H9 (cell line): ENCODE data around the gene C16orf86. TPM values are rescaled to one million over a fixed set of nuclear protein-coding genes. Genes with fewer than 3 reads are reported as not detected.

Experiments used
- DNase-seq: peaks from one replicate; pipeline ENCODE4 v3.0.0-alpha.2; 2017
- H2AFZ ChIP-seq: one replicate; pipeline ENCODE4 v1.6.1; 2013; ENCODE audit warnings: mild to moderate bottlenecking, low read length, control low read depth, moderate library complexity
- H2AK5ac ChIP-seq: 2 replicates; pipeline ENCODE4 v1.6.1; 2013; ENCODE audit warnings: low read length, control low read depth, mixed read lengths; ENCODE audit not compliant: insufficient read length
- H2BK120ac ChIP-seq: one replicate; pipeline ENCODE4 v1.6.1; 2013; ENCODE audit warnings: low read depth, mild to moderate bottlenecking, low read length, control low read depth, inconsistent platforms; ENCODE audit not compliant: poor library complexity, severe bottlenecking
- H2BK12ac ChIP-seq: 2 replicates; pipeline ENCODE4 v1.6.1; 2013; ENCODE audit warnings: low read length, control low read depth, mixed read lengths, low read depth; ENCODE audit not compliant: insufficient read length
- H2BK15ac ChIP-seq: 2 replicates; pipeline ENCODE4 v1.6.1; 2013; ENCODE audit warnings: low read depth, low read length, control low read depth
- H2BK20ac ChIP-seq: one replicate; pipeline ENCODE4 v1.6.1; 2013; ENCODE audit warnings: low read depth, mild to moderate bottlenecking, low read length, control low read depth, inconsistent platforms; ENCODE audit not compliant: poor library complexity, severe bottlenecking
- H2BK5ac ChIP-seq: 2 replicates; pipeline ENCODE4 v1.6.1; 2013; ENCODE audit warnings: low read length, control low read depth, mixed read lengths; ENCODE audit not compliant: insufficient read length
- H3K14ac ChIP-seq: 2 replicates; pipeline ENCODE4 v1.6.1; 2013; ENCODE audit warnings: low read length, control low read depth; ENCODE audit not compliant: insufficient read depth
- H3K18ac ChIP-seq: 2 replicates; pipeline ENCODE4 v1.6.1; 2013; ENCODE audit warnings: low read depth, mild to moderate bottlenecking, mixed read lengths, low read length, control low read depth; ENCODE audit not compliant: insufficient read length
- H3K23ac ChIP-seq: 2 replicates; pipeline ENCODE4 v1.6.1; 2013; ENCODE audit warnings: low read length, control low read depth, mixed read lengths, low read depth; ENCODE audit not compliant: insufficient read length
- H3K23me2 ChIP-seq: 2 replicates; pipeline ENCODE4 v1.6.1; 2013; ENCODE audit warnings: low read depth, mild to moderate bottlenecking, mixed read lengths, low read length, control low read depth; ENCODE audit not compliant: insufficient read length, poor library complexity, severe bottlenecking
- H3K27ac ChIP-seq: 2 replicates; pipeline ENCODE4 v1.5.1; 2013; ENCODE audit warnings: low read length, control low read depth, mixed read lengths, low read depth; ENCODE audit not compliant: insufficient read length
- H3K27me3 ChIP-seq: 2 replicates; pipeline ENCODE4 v1.6.1; 2013; ENCODE audit warnings: low read length, control low read depth, inconsistent platforms; ENCODE audit not compliant: insufficient read depth
- H3K4ac ChIP-seq: 2 replicates; pipeline ENCODE4 v1.6.1; 2013; ENCODE audit warnings: low read depth, mild to moderate bottlenecking, control low read depth, inconsistent platforms, low read length, moderate library complexity
- H3K4me1 ChIP-seq: 2 replicates; pipeline ENCODE4 v1.6.1; 2013; ENCODE audit warnings: low read length, control low read depth, inconsistent platforms; ENCODE audit not compliant: insufficient read depth
- H3K4me2 ChIP-seq: 2 replicates; pipeline ENCODE4 v1.6.1; 2013; ENCODE audit warnings: low read length, control low read depth, mixed read lengths; ENCODE audit not compliant: insufficient read length, insufficient read depth
- H3K56ac ChIP-seq: 2 replicates; pipeline ENCODE4 v1.6.1; 2013; ENCODE audit warnings: low read depth, mild to moderate bottlenecking, mixed read lengths, low read length, control low read depth; ENCODE audit not compliant: insufficient read length
- H3K79me1 ChIP-seq: 2 replicates; pipeline ENCODE4 v1.6.1; 2013; ENCODE audit warnings: low read depth, mild to moderate bottlenecking, moderate library complexity, low read length, control low read depth, inconsistent platforms; ENCODE audit not compliant: insufficient read depth, poor library complexity, severe bottlenecking
- H3K79me2 ChIP-seq: 2 replicates; pipeline ENCODE4 v1.6.1; 2013; ENCODE audit warnings: low read length, control low read depth, inconsistent platforms; ENCODE audit not compliant: insufficient read depth
- H3K9ac ChIP-seq: 2 replicates; pipeline ENCODE4 v1.6.1; 2013; ENCODE audit warnings: low read length, control low read depth, mixed read lengths; ENCODE audit not compliant: insufficient read length; ENCODE audit errors: extremely low read depth
- H3K9me3 ChIP-seq: one replicate; pipeline ENCODE4 v1.6.1; 2013; ENCODE audit warnings: low read depth, low read length, inconsistent platforms; ENCODE audit not compliant: control insufficient read depth
- H3T11ph ChIP-seq: one replicate; pipeline ENCODE4 v1.6.1; 2013; ENCODE audit warnings: mild to moderate bottlenecking, low read length, control low read depth, inconsistent platforms
- H4K20me1 ChIP-seq: one replicate; pipeline ENCODE4 v1.6.1; 2013; ENCODE audit not compliant: control insufficient read depth, insufficient read length, insufficient read depth
- H4K5ac ChIP-seq: 2 replicates; pipeline ENCODE4 v1.6.1; 2013; ENCODE audit warnings: low read depth, mild to moderate bottlenecking, mixed read lengths, low read length, control low read depth; ENCODE audit not compliant: insufficient read length
- H4K8ac ChIP-seq: replicated peaks from 2 replicates; pipeline ENCODE4 v1.6.1; 2013; ENCODE audit warnings: low read length, control low read depth, mixed read lengths, low read depth; ENCODE audit not compliant: insufficient read length
- H4K91ac ChIP-seq: 2 replicates; pipeline ENCODE4 v1.6.1; 2013; ENCODE audit warnings: low read depth, mild to moderate bottlenecking, moderate library complexity, mixed read lengths, low read length, control low read depth; ENCODE audit not compliant: insufficient read length
- H3K27ac Mint-ChIP-seq, 3 experiments: 2 replicates in 2 of 3; 3 replicates in 1 of 3; pipeline ENCODE4 v1.8.0; 2020 to 2021; ENCODE audit warnings: mixed read lengths in 3 of 3, mild to moderate bottlenecking in 1 of 3, moderate library complexity in 1 of 3
- H3K27me3 Mint-ChIP-seq: 2 replicates; pipeline ENCODE4 v1.8.0; 2021; ENCODE audit warnings: low read depth, mild to moderate bottlenecking, moderate library complexity, mixed read lengths
- H3K36me3 Mint-ChIP-seq, 3 experiments: 2 replicates in 2 of 3; 3 replicates in 1 of 3; pipeline ENCODE4 v1.8.0; 2020 to 2021; ENCODE audit warnings: low read depth in 3 of 3, mixed read lengths in 3 of 3; ENCODE audit not compliant: insufficient read depth in 1 of 3
- H3K4me1 Mint-ChIP-seq, 2 experiments: 2 replicates each; pipeline ENCODE4 v1.8.0; 2020; ENCODE audit warnings: mixed read lengths in 2 of 2
- H3K4me3 Mint-ChIP-seq, 2 experiments: 2 replicates in 1 of 2; 3 replicates in 1 of 2; pipeline ENCODE4 v1.8.0; 2020 to 2021; ENCODE audit warnings: mild to moderate bottlenecking in 2 of 2, mixed read lengths in 2 of 2, moderate library complexity in 1 of 2
- H3K9me3 Mint-ChIP-seq, 2 experiments: 2 replicates in 1 of 2; 3 replicates in 1 of 2; pipeline ENCODE4 v1.8.0; 2020; ENCODE audit warnings: mild to moderate bottlenecking in 2 of 2, mixed read lengths in 2 of 2, moderate library complexity in 1 of 2
- WGBS: extraction: QIAGEN DNeasy Blood & Tissue Kit; methylation state at CpG from one replicate; pipeline ENCODE4 v1.1.7; 2013; ENCODE audit warnings: missing lambda C conversion rate, low lambda C conversion rate, mixed read lengths; ENCODE audit not compliant: insufficient read length; ENCODE audit errors: extremely low coverage; 5-methylcytosine and 5-hydroxymethylcytosine counted together
- total RNA-seq: library from RNA; stranded (reverse); gene quantifications from 2 replicates; pipeline ENCODE4 v1.2.1, GENCODE V29; 2021
- TF ChIP-seq, protein P1 (sequence below): fragments of 200-600 bp; sonication (generic); conservative IDR thresholded peaks from 3 replicates; pipeline ENCODE4 v1.8.0; 2021; ENCODE audit warnings: antibody characterized with exemption, mild to moderate bottlenecking

C16orf86 gene
- total RNA-seq, 1 experiment from 2014 or later: 1.5 TPM

DNA sequence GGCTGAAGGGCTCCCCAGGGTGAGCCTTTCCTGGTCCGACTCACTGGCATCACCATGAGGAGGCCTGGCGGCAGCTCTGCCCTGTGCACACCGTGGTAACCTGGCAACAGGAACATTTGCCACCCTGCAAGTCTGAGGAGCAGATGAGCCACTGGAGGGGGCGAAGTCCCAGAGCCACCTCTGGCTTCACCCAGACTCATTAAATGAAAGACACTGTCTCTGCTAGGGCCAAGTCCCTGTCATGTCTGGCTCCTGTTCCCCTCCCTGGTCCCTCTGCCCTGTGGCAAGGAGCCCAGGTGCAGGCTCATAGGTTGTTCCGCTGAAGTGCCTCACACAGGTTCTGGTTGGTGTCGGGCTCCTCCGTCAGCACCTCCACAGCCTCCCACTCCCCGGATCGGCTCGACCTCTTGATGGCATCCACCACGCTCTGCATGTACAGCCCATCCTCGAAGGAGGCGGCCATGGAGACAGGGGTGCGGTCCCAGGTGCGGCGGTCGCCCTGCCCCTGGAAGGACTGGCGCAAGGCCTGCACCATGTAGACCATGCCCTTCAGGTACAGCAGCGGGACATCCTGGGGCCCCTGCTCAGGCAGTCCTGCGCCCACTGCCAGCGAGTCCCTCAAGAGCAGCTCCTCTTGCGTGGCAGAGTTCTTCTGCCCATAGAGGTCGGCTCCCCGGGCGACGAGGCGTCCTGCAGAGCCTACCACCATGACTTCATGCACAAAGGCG lies 8.4 kb downstream of the C16orf86 start:
- Histone ChIP-seq H2AK5ac (no peak overlapping the region), H3K4ac (no peak overlapping the region), H3K79me2 (no peaks in the 10 kb centered on the region), H4K91ac (no peak overlapping the region), H3K9me3 (no peaks in the 10 kb centered on the region), H4K8ac (no peak overlapping the region), H3T11ph (no peak overlapping the region), H3K27ac (no peak overlapping the region), H3K79me1 (no peaks in the 10 kb centered on the region), H3K4me2 (no peak overlapping the region), H3K23ac (no peak overlapping the region), H3K18ac (no peak overlapping the region), H3K9ac (no peak overlapping the region), H3K14ac (no peak overlapping the region; the same call in 1 of the 2 replicates), H3K27me3 (no peaks in the 10 kb centered on the region), H2BK20ac (no peak overlapping the region), H2BK5ac (no peak overlapping the region), H3K4me1 (no peaks in the 10 kb centered on the region), H2AFZ (no peak overlapping the region), H2BK15ac (no peak overlapping the region), H3K23me2 (no peaks in the 10 kb centered on the region), H3K56ac (no peak overlapping the region), H4K20me1 (peaks cover 3% of the 10 kb centered on the region), H4K5ac (no peak overlapping the region), H2BK12ac (no peak overlapping the region), H2BK120ac (no peak overlapping the region)
- TF ChIP-seq, protein P1, sequence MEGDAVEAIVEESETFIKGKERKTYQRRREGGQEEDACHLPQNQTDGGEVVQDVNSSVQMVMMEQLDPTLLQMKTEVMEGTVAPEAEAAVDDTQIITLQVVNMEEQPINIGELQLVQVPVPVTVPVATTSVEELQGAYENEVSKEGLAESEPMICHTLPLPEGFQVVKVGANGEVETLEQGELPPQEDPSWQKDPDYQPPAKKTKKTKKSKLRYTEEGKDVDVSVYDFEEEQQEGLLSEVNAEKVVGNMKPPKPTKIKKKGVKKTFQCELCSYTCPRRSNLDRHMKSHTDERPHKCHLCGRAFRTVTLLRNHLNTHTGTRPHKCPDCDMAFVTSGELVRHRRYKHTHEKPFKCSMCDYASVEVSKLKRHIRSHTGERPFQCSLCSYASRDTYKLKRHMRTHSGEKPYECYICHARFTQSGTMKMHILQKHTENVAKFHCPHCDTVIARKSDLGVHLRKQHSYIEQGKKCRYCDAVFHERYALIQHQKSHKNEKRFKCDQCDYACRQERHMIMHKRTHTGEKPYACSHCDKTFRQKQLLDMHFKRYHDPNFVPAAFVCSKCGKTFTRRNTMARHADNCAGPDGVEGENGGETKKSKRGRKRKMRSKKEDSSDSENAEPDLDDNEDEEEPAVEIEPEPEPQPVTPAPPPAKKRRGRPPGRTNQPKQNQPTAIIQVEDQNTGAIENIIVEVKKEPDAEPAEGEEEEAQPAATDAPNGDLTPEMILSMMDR: no peak
- Mint-ChIP-seq H3K4me1 (0 out of 4 replicates have a peak, but pooled peaks cover 0 to 2% of the 10 kb centered on the region in 2 experiments), H3K27me3 (no peaks in the 10 kb centered on the region), H3K4me3 (no peak overlapping the region), H3K9me3 (no peaks in the 10 kb centered on the region), H3K27ac (no peak overlapping the region), H3K36me3 (peaks cover 0 to 5% (median 2%) of the 10 kb centered on the region in 3 experiments; a peak in 3 of 7 replicates)
- WGBS: no CpG with 5 or more reads among the region's 28 CpGs
- no peak for DNase-seq
